GM23248 (cell line): ENCODE measurements around the gene CFAP90.

Experiments used
- EZH2 ChIP-seq: fragments of 200-600 bp; sonication (generic); IDR thresholded peaks from 2 replicates; pipeline ENCODE4 v1.6.1; 2018; ENCODE audit warnings: antibody characterized with exemption, mild to moderate bottlenecking; ENCODE audit not compliant: insufficient read depth, poor library complexity, severe bottlenecking
- EZH2phosphoT487 ChIP-seq: fragments of 200-600 bp; sonication (generic); IDR thresholded peaks from 2 replicates; pipeline ENCODE4 v1.6.1; 2018; ENCODE audit warnings: antibody characterized with exemption, moderate library complexity, mild to moderate bottlenecking, low read depth; ENCODE audit not compliant: insufficient read depth

DNA sequence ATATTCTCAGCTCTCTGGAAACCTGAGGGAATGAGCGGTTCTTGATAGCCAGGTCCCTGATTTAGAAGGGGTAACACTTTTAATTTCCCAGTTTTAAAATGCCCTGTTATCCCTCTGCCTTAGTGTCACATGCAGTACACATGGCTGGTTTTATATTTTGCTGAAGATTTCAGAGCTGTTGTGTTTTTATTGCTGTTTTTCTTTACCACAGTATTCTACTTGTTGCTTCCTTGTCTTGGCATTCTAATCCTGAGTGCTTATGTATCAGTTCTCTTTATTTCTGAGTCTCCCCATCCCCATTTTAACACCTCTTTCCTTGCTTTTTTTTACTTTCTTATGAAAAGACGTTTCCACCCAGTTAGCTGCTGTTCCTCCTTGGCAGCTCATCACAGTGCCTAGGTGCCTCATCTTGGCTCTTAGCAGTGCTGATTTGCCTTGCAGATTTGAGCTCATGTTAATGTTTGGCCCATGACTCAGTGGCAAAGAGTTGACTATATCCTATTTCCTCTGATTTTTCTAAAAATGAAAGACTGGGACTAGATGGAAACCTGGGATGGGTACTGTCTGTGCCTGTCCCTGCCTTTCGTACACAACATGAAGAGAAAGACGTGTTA lies 21.7 kb upstream of the CFAP90 start:
- TF ChIP-seq EZH2 (no peak), EZH2phosphoT487 (no peak)
